GM12878 (cell line): ENCODE data around the gene SMARCD3. TPM values are rescaled to one million over a fixed set of nuclear protein-coding genes. Genes with fewer than 3 reads are reported as not detected.

Source experiments
- ATAC-seq: fragments of 200-7000 bp; cut with Tn5 transposase; 3 replicates; pipeline ENCODE4 v1.9.1; 2020; ENCODE audit warnings: mild to moderate bottlenecking, moderate library complexity
- BruUV-seq: library from RNA; stranded (reverse); fragments of 400-500 nt; replicated peaks from 2 replicates; lab custom pipeline; 2021; lab: Mats Ljungman, UMichigan
- CTCF ChIA-PET: fragments of 300-600 bp; sonication (Branson Sonifier 250); formaldehyde crosslinking; extraction: SDS; loops from one replicate; lab custom pipeline; 2021; ENCODE audit warnings: inconsistent platforms; lab: Yijun Ruan, JAX
- POLR2A ChIA-PET: fragments of 350-600 bp; formaldehyde crosslinking; extraction: SDS; loops from one replicate; lab custom pipeline; 2021; ENCODE audit warnings: inconsistent platforms; lab: Charles Lee
- RAD21 ChIA-PET: fragments of 300-600 bp; sonication (Branson Sonifier 250); formaldehyde crosslinking; loops from one replicate; lab custom pipeline; 2023; ENCODE audit warnings: antibody characterized with exemption; ENCODE audit not compliant: unreplicated experiment; lab: Charles Lee
- SMC1A ChIA-PET: fragments of 300-600 bp; sonication (Branson Sonifier 250); formaldehyde crosslinking; loops from one replicate; lab custom pipeline; 2023; ENCODE audit not compliant: unreplicated experiment, uncharacterized antibody; lab: Charles Lee
- DNase-seq: peaks from one replicate; pipeline ENCODE4 v3.0.0-alpha.2; 2011; ENCODE audit warnings: low read depth, low spot score
- FAIRE-seq: peaks from 3 replicates; lab custom pipeline; 2011; peaks lifted over from hg19 to GRCh38; lab: Jason Lieb, UNC
- H2AFZ ChIP-seq: 2 replicates; pipeline ENCODE4 v1.6.0; 2011; ENCODE audit warnings: low read depth, low read length, control low read depth; ENCODE audit not compliant: control insufficient read depth
- H3K27ac ChIP-seq: 2 replicates; pipeline ENCODE4 v1.5.1; 2011; ENCODE audit warnings: control low read depth; ENCODE audit not compliant: control insufficient read depth, insufficient read depth
- H3K27me3 ChIP-seq, 2 experiments: replicated peaks in 1 of 2; 2 replicates each; pipeline versions ENCODE4 v1.6.0 to v1.6.1; 2011; ENCODE audit warnings: low read length in 1 of 2; ENCODE audit not compliant: control insufficient read depth in 2 of 2, insufficient read depth in 2 of 2
- H3K36me3 ChIP-seq, 2 experiments: 2 replicates each; pipeline ENCODE4 v1.5.1; 2011; ENCODE audit warnings: low read length in 1 of 2; ENCODE audit not compliant: control insufficient read depth in 2 of 2, insufficient read depth in 2 of 2
- H3K4me1 ChIP-seq: 2 replicates; pipeline ENCODE4 v1.6.1; 2011; ENCODE audit warnings: mild to moderate bottlenecking, low read length, moderate library complexity, mixed read lengths; ENCODE audit not compliant: control insufficient read depth, insufficient read depth
- H3K4me2 ChIP-seq: 2 replicates; pipeline ENCODE4 v1.6.0; 2011; ENCODE audit warnings: control low read depth; ENCODE audit not compliant: control insufficient read depth, insufficient read depth
- H3K4me3 ChIP-seq: fragments of 200-600 bp; sonication (generic); 2 replicates; pipeline ENCODE4 v1.5.1; 2016
- H3K79me2 ChIP-seq: 2 replicates; pipeline ENCODE4 v1.6.0; 2011; ENCODE audit warnings: low read length; ENCODE audit not compliant: control insufficient read depth, insufficient read depth
- H3K9ac ChIP-seq: 2 replicates; pipeline ENCODE4 v1.8.0; 2011; ENCODE audit warnings: low read length, control low read depth, mixed read lengths; ENCODE audit not compliant: control insufficient read depth, insufficient read depth
- H3K9me3 ChIP-seq: replicated peaks from 3 replicates; pipeline ENCODE4 v1.5.1; 2011; ENCODE audit warnings: mild to moderate bottlenecking, low read length; ENCODE audit not compliant: control insufficient read depth, insufficient read depth
- H4K20me1 ChIP-seq: 2 replicates; pipeline ENCODE4 v1.6.0; 2011; ENCODE audit not compliant: control insufficient read depth, insufficient read depth
- BRCA1 ChIP-seq: IDR thresholded peaks from 2 replicates; pipeline ENCODE4 v1.6.1; 2011; ENCODE audit warnings: low read depth, low read length, improper control_type of control experiment
- CHD4 ChIP-seq: fragments of 200-600 bp; sonication (generic); IDR thresholded peaks from 2 replicates; pipeline ENCODE4 v1.6.1; 2016; ENCODE audit warnings: mild to moderate bottlenecking
- CREM ChIP-seq: IDR thresholded peaks from 2 replicates; pipeline ENCODE4 v1.6.1; 2014; ENCODE audit warnings: antibody characterized with exemption, low read depth
- EZH2 ChIP-seq: IDR thresholded peaks from 2 replicates; pipeline ENCODE4 v1.6.1; 2012; ENCODE audit warnings: low read depth, mild to moderate bottlenecking, control low read depth, inconsistent platforms, low read length, borderline replicate concordance; ENCODE audit not compliant: control insufficient read depth
- LARP7 ChIP-seq: fragments of 450-650 bp; IDR thresholded peaks from 2 replicates; pipeline ENCODE4 v1.6.1; 2017; ENCODE audit warnings: mild to moderate bottlenecking
- MYB ChIP-seq: fragments of 150-350 bp; IDR thresholded peaks from 2 replicates; pipeline ENCODE4 v1.6.1; 2014; ENCODE audit warnings: mild to moderate bottlenecking, low read depth, low read length, borderline replicate concordance
- PAX5 ChIP-seq: IDR thresholded peaks from 2 replicates; pipeline ENCODE4 v1.6.1; 2011; ENCODE audit warnings: low read depth, low read length, borderline replicate concordance
- RAD51 ChIP-seq: fragments of 450-650 bp; IDR thresholded peaks from 2 replicates; pipeline ENCODE4 v1.6.1; 2016; ENCODE audit warnings: moderate library complexity, mild to moderate bottlenecking, inconsistent platforms
- RCOR1 ChIP-seq: conservative IDR thresholded peaks from 2 replicates; pipeline ENCODE4 v1.6.1; 2012; ENCODE audit warnings: low read depth, low read length, improper control_type of control experiment
- TCF7 ChIP-seq: IDR thresholded peaks from 2 replicates; pipeline ENCODE4 v1.6.1; 2014; ENCODE audit warnings: antibody characterized with exemption, borderline replicate concordance
- YBX1 ChIP-seq: fragments of 450-650 bp; IDR thresholded peaks from 2 replicates; pipeline ENCODE4 v1.6.1; 2016; ENCODE audit warnings: antibody characterized with exemption
- WGBS: methylation state at CpG from one replicate; pipeline ENCODE4 v1.1.6; 2016; ENCODE audit warnings: low lambda C conversion rate; ENCODE audit not compliant: insufficient replicate concordance, insufficient coverage; ENCODE audit errors: missing lambda C conversion rate; 5-methylcytosine and 5-hydroxymethylcytosine counted together
- in situ Hi-C: fragments of 300-500 bp; cut with MboI; formaldehyde crosslinking; loops from 9 replicates; pipeline ENCODE4 v1.14.3; 2018; ENCODE audit warnings: mixed read lengths
- intact Hi-C: fragments of 100-400 bp; cut with micrococcal nuclease; formaldehyde crosslinking; loops from one replicate; pipeline ENCODE4 v1.14.2; 2022; ENCODE audit not compliant: unreplicated experiment
- polyA plus RNA-seq, 11 experiments: library from polyadenylated mRNA; depleted of rRNA in 4 of 11; unstranded in 6 of 11; stranded (reverse) in 5 of 11; fragments of >200 nt; fragmentation: Nextera tagmentation in 4 of 11; fragmentation: Illumina TruSeq in 1 of 11; extraction: Ambion mirVana in 4 of 11; extraction: Trizol in 1 of 11; gene quantifications; 1 replicate in 1 of 11; 2 replicates in 10 of 11; pipeline versions ENCODE4 v1.2.1 to v1.2.3, GENCODE V29; 2011 to 2016; ENCODE audit warnings: inconsistent platforms in 2 of 11, missing spikeins in 2 of 11, low read depth in 1 of 11
- total RNA-seq, 4 experiments: library from RNA; depleted of rRNA in 3 of 4; stranded (reverse); fragments of >200 nt in 3 of 4; fragmentation: Illumina TruSeq in 1 of 4; extraction: Trizol in 1 of 4; gene quantifications; 2 replicates each; pipeline versions ENCODE4 v1.2.1 to v1.2.3, GENCODE V29; 2013 to 2021
- TF ChIP-seq, protein P1 (sequence below): IDR thresholded peaks from 2 replicates; pipeline ENCODE4 v1.6.1; 2011; ENCODE audit warnings: low read depth, low read length, improper control_type of control experiment, borderline replicate concordance
- TF ChIP-seq, protein P2 (sequence below): fragments of 450-650 bp; formaldehyde crosslinking; IDR thresholded peaks from 2 replicates; pipeline ENCODE4 v1.4.0; 2020; ENCODE audit warnings: mild to moderate bottlenecking, moderate library complexity
- TF ChIP-seq, protein P3 (sequence below): IDR thresholded peaks from 2 replicates; pipeline ENCODE4 v1.6.1; 2011; ENCODE audit warnings: low read depth, mild to moderate bottlenecking, low read length, moderate library complexity, borderline replicate concordance; ENCODE audit errors: extremely low read depth

Gene SMARCD3
- total and polyA plus RNA-seq, 10 of the 15 experiments (the other 5 are each of a cell fraction or from before 2014, with no cell fraction given), result 0.11 to 1.4 (median 0.16) TPM

- 2% methylated on average over 19 of the region's 79 CpGs for WGBS
- ATAC-seq (no peak), DNase-seq (no peak), FAIRE-seq (no peak)
- intact Hi-C loops (no loop called here), in situ Hi-C loops (no loop called here)
- Histone ChIP-seq H3K4me1 (no peaks in the 10 kb centered on the region), H3K79me2 (no peaks in the 10 kb centered on the region), H3K27ac (no peak overlapping the region), H3K4me2 (no peak overlapping the region), H4K20me1 (no peaks in the 10 kb centered on the region), H3K27me3 (peaks cover 20 to 27% of the 10 kb centered on the region in 2 experiments), H3K9ac (no peak overlapping the region), H3K4me3 (no peak overlapping the region), H3K9me3 (no peaks in the 10 kb centered on the region), H2AFZ (no peak overlapping the region), H3K36me3 (no peaks in the 10 kb centered on the region)
- SMC1A ChIA-PET, result no interaction called here
- CTCF ChIA-PET, result interaction anchor here (0.7 to 1.0 kb wide), 2 partner anchors 8 to 65 kb away, joined by 3 read pairs; no protein-coding TSS in a partner anchor
- TF ChIP-seq EZH2 (no peak), LARP7 (no peak; the same call in 1 of the 2 replicates), RAD51 (no peak), PAX5 (no peak), RCOR1 (no peak), TCF7 (no peak), YBX1 (no peak), MYB (no peak), CHD4 (no peak), CREM (no peak), BRCA1 (no peak)
- TF ChIP-seq, protein P1, sequence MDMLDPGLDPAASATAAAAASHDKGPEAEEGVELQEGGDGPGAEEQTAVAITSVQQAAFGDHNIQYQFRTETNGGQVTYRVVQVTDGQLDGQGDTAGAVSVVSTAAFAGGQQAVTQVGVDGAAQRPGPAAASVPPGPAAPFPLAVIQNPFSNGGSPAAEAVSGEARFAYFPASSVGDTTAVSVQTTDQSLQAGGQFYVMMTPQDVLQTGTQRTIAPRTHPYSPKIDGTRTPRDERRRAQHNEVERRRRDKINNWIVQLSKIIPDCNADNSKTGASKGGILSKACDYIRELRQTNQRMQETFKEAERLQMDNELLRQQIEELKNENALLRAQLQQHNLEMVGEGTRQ, result no peak
- TF ChIP-seq, protein P2, sequence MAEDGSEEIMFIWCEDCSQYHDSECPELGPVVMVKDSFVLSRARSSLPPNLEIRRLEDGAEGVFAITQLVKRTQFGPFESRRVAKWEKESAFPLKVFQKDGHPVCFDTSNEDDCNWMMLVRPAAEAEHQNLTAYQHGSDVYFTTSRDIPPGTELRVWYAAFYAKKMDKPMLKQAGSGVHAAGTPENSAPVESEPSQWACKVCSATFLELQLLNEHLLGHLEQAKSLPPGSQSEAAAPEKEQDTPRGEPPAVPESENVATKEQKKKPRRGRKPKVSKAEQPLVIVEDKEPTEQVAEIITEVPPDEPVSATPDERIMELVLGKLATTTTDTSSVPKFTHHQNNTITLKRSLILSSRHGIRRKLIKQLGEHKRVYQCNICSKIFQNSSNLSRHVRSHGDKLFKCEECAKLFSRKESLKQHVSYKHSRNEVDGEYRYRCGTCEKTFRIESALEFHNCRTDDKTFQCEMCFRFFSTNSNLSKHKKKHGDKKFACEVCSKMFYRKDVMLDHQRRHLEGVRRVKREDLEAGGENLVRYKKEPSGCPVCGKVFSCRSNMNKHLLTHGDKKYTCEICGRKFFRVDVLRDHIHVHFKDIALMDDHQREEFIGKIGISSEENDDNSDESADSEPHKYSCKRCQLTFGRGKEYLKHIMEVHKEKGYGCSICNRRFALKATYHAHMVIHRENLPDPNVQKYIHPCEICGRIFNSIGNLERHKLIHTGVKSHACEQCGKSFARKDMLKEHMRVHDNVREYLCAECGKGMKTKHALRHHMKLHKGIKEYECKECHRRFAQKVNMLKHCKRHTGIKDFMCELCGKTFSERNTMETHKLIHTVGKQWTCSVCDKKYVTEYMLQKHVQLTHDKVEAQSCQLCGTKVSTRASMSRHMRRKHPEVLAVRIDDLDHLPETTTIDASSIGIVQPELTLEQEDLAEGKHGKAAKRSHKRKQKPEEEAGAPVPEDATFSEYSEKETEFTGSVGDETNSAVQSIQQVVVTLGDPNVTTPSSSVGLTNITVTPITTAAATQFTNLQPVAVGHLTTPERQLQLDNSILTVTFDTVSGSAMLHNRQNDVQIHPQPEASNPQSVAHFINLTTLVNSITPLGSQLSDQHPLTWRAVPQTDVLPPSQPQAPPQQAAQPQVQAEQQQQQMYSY, result no peak
- TF ChIP-seq, protein P3, sequence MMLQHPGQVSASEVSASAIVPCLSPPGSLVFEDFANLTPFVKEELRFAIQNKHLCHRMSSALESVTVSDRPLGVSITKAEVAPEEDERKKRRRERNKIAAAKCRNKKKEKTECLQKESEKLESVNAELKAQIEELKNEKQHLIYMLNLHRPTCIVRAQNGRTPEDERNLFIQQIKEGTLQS, result no peak
- POLR2A ChIA-PET, result no interaction called here
- RAD21 ChIA-PET, result no interaction called here
- BruUV-seq, result no TSS peak
These were observed 3.4 kb upstream of the SMARCD3 start for GRCh38 chr7:151251689-151252560.
